Measurements from ENCODE around the gene FAM135A. TPM values are rescaled to one million over a fixed set of nuclear protein-coding genes. Genes with fewer than 3 reads are reported as not detected.

Gene FAM135A
- total RNA-seq, 1 experiment from 2014 or later, result 20.4 TPM

DNA sequence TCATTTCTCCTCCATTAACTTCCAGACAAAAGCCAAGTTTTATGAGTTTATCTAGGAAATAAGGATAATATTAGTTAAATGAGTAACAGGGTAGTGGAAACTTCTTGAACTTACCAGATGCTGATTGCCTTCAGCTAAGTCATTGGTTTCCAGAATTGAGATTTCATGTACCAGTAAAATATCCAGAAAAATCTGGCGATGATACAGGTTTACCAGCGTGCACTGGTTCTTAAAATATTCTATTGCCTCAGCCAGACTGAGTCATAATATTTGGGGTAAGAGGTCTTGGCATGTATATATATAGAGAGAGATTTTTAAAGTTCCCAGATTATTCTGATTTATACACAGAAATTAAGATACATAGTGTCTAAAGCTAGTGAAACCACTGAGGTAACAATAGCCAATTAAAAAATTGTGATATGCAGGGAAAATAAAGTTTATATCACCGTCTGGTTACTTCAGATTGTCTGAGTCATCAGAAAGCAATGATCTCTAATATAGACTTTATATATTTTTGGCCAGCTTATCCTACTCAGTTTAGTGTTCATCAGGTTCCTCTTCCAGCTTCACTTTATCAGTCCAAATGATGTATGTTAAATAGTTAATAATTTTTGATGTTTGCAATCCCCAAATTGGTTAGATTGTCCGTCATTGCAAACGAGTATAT lies 113.9 kb downstream of the FAM135A start:
- no peaks in the 10 kb centered on the region for H3K27me3 Mint-ChIP-seq (ENCODE audit: insufficient read depth, unreplicated experiment)
- H3K27ac Mint-ChIP-seq (ENCODE audit: low read depth, unreplicated experiment), result peak overlapping the region; percentile 35
- H3K9me3 Mint-ChIP-seq (ENCODE audit: unreplicated experiment), result no peaks in the 10 kb centered on the region
- CTCF ChIA-PET, result interaction anchor here (0.7 to 1.4 kb wide), 2 partner anchors 19 to 55 kb away, joined by 4 to 7 read pairs; no protein-coding TSS in a partner anchor
- DNase-seq (ENCODE audit: unreplicated experiment), result peak; percentile 51
- H3K4me3 Mint-ChIP-seq (ENCODE audit: unreplicated experiment), result no peak overlapping the region
- peaks cover 5% of the 10 kb centered on the region for H3K36me3 Mint-ChIP-seq (ENCODE audit: insufficient read depth, unreplicated experiment)
- peaks cover 11% of the 10 kb centered on the region for H3K4me1 Mint-ChIP-seq (ENCODE audit: insufficient read depth, unreplicated experiment)
- intact Hi-C loops (cut with micrococcal nuclease), result loop anchor here (10.0 kb wide), 1 partner anchor 428 kb away; the partner anchor contains the start of gene B3GAT2
- BruUV-seq (replicated peaks), result no TSS peak
- TF ChIP-seq, protein P1, sequence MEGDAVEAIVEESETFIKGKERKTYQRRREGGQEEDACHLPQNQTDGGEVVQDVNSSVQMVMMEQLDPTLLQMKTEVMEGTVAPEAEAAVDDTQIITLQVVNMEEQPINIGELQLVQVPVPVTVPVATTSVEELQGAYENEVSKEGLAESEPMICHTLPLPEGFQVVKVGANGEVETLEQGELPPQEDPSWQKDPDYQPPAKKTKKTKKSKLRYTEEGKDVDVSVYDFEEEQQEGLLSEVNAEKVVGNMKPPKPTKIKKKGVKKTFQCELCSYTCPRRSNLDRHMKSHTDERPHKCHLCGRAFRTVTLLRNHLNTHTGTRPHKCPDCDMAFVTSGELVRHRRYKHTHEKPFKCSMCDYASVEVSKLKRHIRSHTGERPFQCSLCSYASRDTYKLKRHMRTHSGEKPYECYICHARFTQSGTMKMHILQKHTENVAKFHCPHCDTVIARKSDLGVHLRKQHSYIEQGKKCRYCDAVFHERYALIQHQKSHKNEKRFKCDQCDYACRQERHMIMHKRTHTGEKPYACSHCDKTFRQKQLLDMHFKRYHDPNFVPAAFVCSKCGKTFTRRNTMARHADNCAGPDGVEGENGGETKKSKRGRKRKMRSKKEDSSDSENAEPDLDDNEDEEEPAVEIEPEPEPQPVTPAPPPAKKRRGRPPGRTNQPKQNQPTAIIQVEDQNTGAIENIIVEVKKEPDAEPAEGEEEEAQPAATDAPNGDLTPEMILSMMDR (IDR thresholded peaks at IDR 0.05; ENCODE audit: unreplicated experiment), result no peak
- POLR2A ChIA-PET, result interaction anchor here (1.5 kb wide), 1 partner anchor 145 kb away, joined by 3 read pairs; no protein-coding TSS in a partner anchor

DNA sequence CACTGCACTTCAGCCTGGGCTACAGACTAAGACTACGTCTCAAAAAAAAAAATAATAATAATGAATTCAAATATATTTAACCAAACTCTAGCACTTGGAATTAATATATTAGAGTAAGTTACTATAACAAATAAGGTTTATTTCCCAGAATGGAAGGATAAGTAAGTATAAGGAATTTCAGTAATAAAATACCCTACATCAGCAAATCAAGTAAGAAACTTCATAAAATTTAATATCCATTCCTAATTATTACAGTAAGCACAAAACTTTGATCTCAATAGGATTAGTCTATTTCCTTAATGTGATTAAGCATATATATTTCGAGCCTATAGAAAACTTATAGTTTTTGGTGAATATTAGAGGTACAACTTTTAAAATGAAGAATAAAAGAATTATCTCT lies 116.7 kb downstream of the FAM135A start:
- ChIA-PET CTCF (no interaction called here), POLR2A (no interaction called here)
- intact Hi-C loops (cut with micrococcal nuclease), result no loop called here
- Mint-ChIP-seq H3K27ac (ENCODE audit: low read depth, unreplicated experiment) (no peak overlapping the region), H3K27me3 (ENCODE audit: insufficient read depth, unreplicated experiment) (no peaks in the 10 kb centered on the region), H3K4me1 (ENCODE audit: insufficient read depth, unreplicated experiment) (peaks cover 11% of the 10 kb centered on the region), H3K4me3 (ENCODE audit: unreplicated experiment) (no peak overlapping the region), H3K9me3 (ENCODE audit: unreplicated experiment) (no peaks in the 10 kb centered on the region), H3K36me3 (ENCODE audit: insufficient read depth, unreplicated experiment) (peaks cover 5% of the 10 kb centered on the region)
- TF ChIP-seq, protein P1 (IDR thresholded peaks at IDR 0.05; ENCODE audit: unreplicated experiment), result no peak
- DNase-seq (ENCODE audit: unreplicated experiment), result no peak
- BruUV-seq (replicated peaks), result no TSS peak

DNA sequence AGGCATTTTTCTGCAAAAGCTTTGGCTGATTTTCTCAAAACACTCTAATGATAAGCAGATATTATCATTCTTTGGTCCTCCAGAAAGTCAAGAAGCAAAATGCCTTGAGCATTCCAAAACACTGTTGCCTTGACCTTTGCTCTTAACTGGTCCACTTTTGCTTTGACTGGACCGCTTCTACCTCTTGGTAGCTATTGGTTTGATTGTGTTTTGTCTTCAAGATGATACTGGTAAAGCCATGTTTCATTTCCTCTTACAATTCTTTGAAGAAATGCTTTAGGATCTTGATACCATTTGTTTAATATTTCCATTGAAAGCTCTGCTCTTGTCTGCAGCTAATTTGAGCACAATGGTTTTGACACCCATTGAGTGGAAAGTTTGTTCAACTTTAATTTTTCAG lies 117.8 kb downstream of the FAM135A start:
- H3K27ac Mint-ChIP-seq (ENCODE audit: low read depth, unreplicated experiment), result no peak overlapping the region

DNA sequence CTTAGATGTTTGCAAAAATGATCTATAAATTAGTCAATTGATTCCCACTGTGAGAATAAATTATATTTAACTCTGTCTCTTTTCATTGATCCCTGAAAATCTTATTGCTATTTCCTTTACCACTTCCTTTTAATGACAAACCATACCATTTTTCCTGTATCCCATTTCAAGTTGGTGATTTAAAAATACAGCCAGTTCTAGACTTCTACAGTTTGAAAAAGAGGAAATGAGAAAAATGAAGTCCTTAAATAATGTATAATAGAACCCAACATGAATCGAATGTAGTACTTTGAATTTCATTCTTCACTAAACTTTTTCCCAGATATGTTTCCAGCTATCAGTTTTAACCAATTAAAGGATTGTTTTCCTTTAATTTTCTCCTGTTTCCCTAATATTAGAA lies 124.0 kb downstream of the FAM135A start:
- no TSS peak for BruUV-seq (replicated peaks)
- H3K4me1 Mint-ChIP-seq (ENCODE audit: insufficient read depth, unreplicated experiment), result no peaks in the 10 kb centered on the region
- POLR2A ChIA-PET, result no interaction called here
- H3K4me3 Mint-ChIP-seq (ENCODE audit: unreplicated experiment), result no peak overlapping the region
- CTCF ChIA-PET, result interaction anchor here (0.7 to 0.9 kb wide), 2 partner anchors 168 to 738 kb away, joined by 3 to 5 read pairs; no protein-coding TSS in a partner anchor
- TF ChIP-seq, protein P1 (IDR thresholded peaks at IDR 0.05; ENCODE audit: unreplicated experiment), result no peak
- no peaks in the 10 kb centered on the region for H3K9me3 Mint-ChIP-seq (ENCODE audit: unreplicated experiment)
- no peak for DNase-seq (ENCODE audit: unreplicated experiment)
- no peaks in the 10 kb centered on the region for H3K27me3 Mint-ChIP-seq (ENCODE audit: insufficient read depth, unreplicated experiment)
- H3K36me3 Mint-ChIP-seq (ENCODE audit: insufficient read depth, unreplicated experiment), result peaks cover 18% of the 10 kb centered on the region
- intact Hi-C loops (cut with micrococcal nuclease), result no loop called here
- H3K27ac Mint-ChIP-seq (ENCODE audit: low read depth, unreplicated experiment), result no peak overlapping the region

More for the DNA sequence above, 117.8 kb downstream of the FAM135A start:
- intact Hi-C loops (cut with micrococcal nuclease), result no loop called here
- TF ChIP-seq, protein P1 (IDR thresholded peaks at IDR 0.05; ENCODE audit: unreplicated experiment), result no peak
- DNase-seq (ENCODE audit: unreplicated experiment), result no peak
- ChIA-PET CTCF (interaction anchor here (0.6 kb wide), 1 partner anchor 21 kb away, joined by 3 read pairs; no protein-coding TSS in a partner anchor), POLR2A (no interaction called here)
- Mint-ChIP-seq H3K9me3 (ENCODE audit: unreplicated experiment) (no peaks in the 10 kb centered on the region), H3K4me1 (ENCODE audit: insufficient read depth, unreplicated experiment) (peaks cover 11% of the 10 kb centered on the region), H3K27me3 (ENCODE audit: insufficient read depth, unreplicated experiment) (no peaks in the 10 kb centered on the region), H3K36me3 (ENCODE audit: insufficient read depth, unreplicated experiment) (peaks cover 12% of the 10 kb centered on the region), H3K4me3 (ENCODE audit: unreplicated experiment) (no peak overlapping the region)
- no TSS peak for BruUV-seq (replicated peaks)

All from MCF 10A (cell line).